ENCODE measurements around the gene CHIT1. TPM values are rescaled to one million over a fixed set of nuclear protein-coding genes. Genes with fewer than 3 reads are reported as not detected.
A peak's percentile ranks its signal among the peaks of the same experiment; 100 is the strongest.

Gene CHIT1
- total and polyA plus RNA-seq, 2 of the 13 experiments (the other 11 are each of a cell fraction or from before 2014, with no cell fraction given): not detected

- TF ChIP-seq CBFB (CRISPR knock-in tag; IDR thresholded peaks at IDR 0.05) (no peak), ZFP36L1 (CRISPR knock-in tag; IDR thresholded peaks at IDR 0.05) (no peak), MAFG (CRISPR knock-in tag; IDR thresholded peaks at IDR 0.05) (no peak), CTCF (CRISPR knock-in tag; IDR thresholded peaks at IDR 0.05) (no peak), ZEB1 (IDR thresholded peaks at IDR 0.05; ENCODE audit: insufficient replicate concordance, low read depth) (no peak), NR1H2 (CRISPR knock-in tag; IDR thresholded peaks at IDR 0.05; ENCODE audit: borderline replicate concordance, low read depth) (no peak), SRSF9 (IDR thresholded peaks at IDR 0.05; ENCODE audit: borderline replicate concordance, insufficient read depth, low read depth, low read length, poor library complexity, severe bottlenecking) (no peak), SOX6 (IDR thresholded peaks at IDR 0.05) (no peak), SOX6 (CRISPR knock-in tag; IDR thresholded peaks at IDR 0.05) (peak; percentile 43; the same call in 1 of the 2 replicates), TRIM24 (CRISPR knock-in tag; IDR thresholded peaks at IDR 0.05) (no peak), CCAR2 (optimal IDR thresholded peaks at IDR 0.05; ENCODE audit: low read depth, low read length) (no peak), TEF (CRISPR knock-in tag; IDR thresholded peaks at IDR 0.05) (no peak), ZNF781 (CRISPR knock-in tag; IDR thresholded peaks at IDR 0.05; ENCODE audit: borderline replicate concordance, not compliant biosample characterization) (no peak), ZNF263 (CRISPR knock-in tag; IDR thresholded peaks at IDR 0.05) (no peak), ZNF224 (CRISPR knock-in tag; IDR thresholded peaks at IDR 0.05) (no peak), NFE2L2 (IDR thresholded peaks at IDR 0.05; ENCODE audit: low read length) (no peak), ZFP62 (CRISPR knock-in tag; IDR thresholded peaks at IDR 0.05) (no peak), HDAC2 (CRISPR knock-in tag; IDR thresholded peaks at IDR 0.05) (peak; percentile 48; the same call in 1 of the 2 replicates), ZNF605 (CRISPR knock-in tag; IDR thresholded peaks at IDR 0.05) (no peak), ZBTB7B (CRISPR knock-in tag; IDR thresholded peaks at IDR 0.05) (no peak), ZFP36L2 (CRISPR knock-in tag; IDR thresholded peaks at IDR 0.05) (no peak), RXRB (CRISPR knock-in tag; IDR thresholded peaks at IDR 0.05; ENCODE audit: borderline replicate concordance) (peak; percentile 20; the same call in 1 of the 2 replicates)
- TF ChIP-seq, protein P1, sequence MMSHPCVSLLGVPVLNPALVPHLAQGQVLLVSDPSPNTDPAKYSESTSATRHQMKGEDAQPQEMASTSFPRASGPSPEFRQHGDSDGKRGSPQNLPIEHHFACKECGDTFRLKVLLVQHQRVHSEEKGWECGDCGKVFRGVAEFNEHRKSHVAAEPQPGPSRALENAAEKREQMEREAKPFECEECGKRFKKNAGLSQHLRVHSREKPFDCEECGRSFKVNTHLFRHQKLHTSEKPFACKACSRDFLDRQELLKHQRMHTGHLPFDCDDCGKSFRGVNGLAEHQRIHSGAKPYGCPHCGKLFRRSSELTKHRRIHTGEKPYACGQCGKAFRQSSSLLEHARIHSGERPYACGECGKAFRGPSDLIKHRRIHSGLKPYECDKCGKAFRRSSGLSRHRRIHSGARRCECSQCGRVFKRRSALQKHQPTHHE (CRISPR knock-in tag; IDR thresholded peaks at IDR 0.05; ENCODE audit: borderline replicate concordance): no peak
Measured at GRCh38 chr1:203210988-203211387, 18.5 kb downstream of the CHIT1 start (continued).

Data from HepG2 (cell line).